Activated T-cell treated with anti-CD3 and anti-CD28 coated beads for 1 hour (primary cell): Measurements from ENCODE around the gene CHST9.
"Not testable (repeated sequence)": the region's sequence is repeated elsewhere in the genome, so short reads cannot be mapped to it uniquely, and the experiment has no call there.

Experiments
- DNase-seq: peaks from one replicate; pipeline ENCODE4 v3.0.0-alpha.2; 2020; ENCODE audit warnings: low read depth

Gene CHST9

GRCh38 chr18:27185025-27185763 is at the start of gene CHST9:
TSS of gene CHST9 (minus strand) at chr18:27185308. CDS start at chr18:27142809, 42,499 bp downstream.
- no peak for DNase-seq

- DNase-seq: not testable (repeated sequence)
Measured at GRCh38 chr18:27232355-27232754, 47.2 kb upstream of the CHST9 start.

- not testable (repeated sequence) for DNase-seq
Measured at GRCh38 chr18:27231671-27232070, 46.6 kb upstream of the CHST9 start.

- DNase-seq: not testable (repeated sequence)
Measured at GRCh38 chr18:27231221-27231620, 46.1 kb upstream of the CHST9 start.

GRCh38 chr18:27227721-27228120 is 42.6 kb upstream of the CHST9 start:
- DNase-seq: no peak

GRCh38 chr18:27226556-27227075 is 41.5 kb upstream of the CHST9 start:
- DNase-seq: no peak

- DNase-seq: no peak
Measured at GRCh38 chr18:27225947-27226481, 40.9 kb upstream of the CHST9 start.

GRCh38 chr18:27223526-27224291 is 38.6 kb upstream of the CHST9 start:
- DNase-seq: no peak

GRCh38 chr18:27214831-27215230 is 29.7 kb upstream of the CHST9 start:
- no peak for DNase-seq

- no peak for DNase-seq
Measured at GRCh38 chr18:27213123-27213717, 28.1 kb upstream of the CHST9 start.

- no peak for DNase-seq
Measured at GRCh38 chr18:27211569-27211968, 26.5 kb upstream of the CHST9 start.

GRCh38 chr18:27206411-27206810 is 21.3 kb upstream of the CHST9 start:
- DNase-seq: no peak

GRCh38 chr18:27202741-27203140 is 17.6 kb upstream of the CHST9 start:
- no peak for DNase-seq

- no peak for DNase-seq
Measured at GRCh38 chr18:27198036-27198435, 12.9 kb upstream of the CHST9 start.

- DNase-seq: no peak
Measured at GRCh38 chr18:27188309-27188708, 3.2 kb upstream of the CHST9 start.

- DNase-seq: no peak
Measured at GRCh38 chr18:27185897-27186296, 789 bp upstream of the CHST9 start.

GRCh38 chr18:27184115-27185024 is 738 bp downstream of the CHST9 start:
- no peak for DNase-seq

- no peak for DNase-seq
Measured at GRCh38 chr18:27181726-27182125, 3.4 kb downstream of the CHST9 start.

- no peak for DNase-seq
Measured at GRCh38 chr18:27178424-27178823, 6.7 kb downstream of the CHST9 start.

- no peak for DNase-seq
Measured at GRCh38 chr18:27175914-27176313, 9.2 kb downstream of the CHST9 start.

GRCh38 chr18:27175245-27175644 is 9.9 kb downstream of the CHST9 start:
- DNase-seq: no peak
